CD4-positive, alpha-beta T cell treated with Interleukin-6 for 4 hours (primary cell): ENCODE measurements around the gene OR2T6.
"Not testable (repeated sequence)": the region's sequence is repeated elsewhere in the genome, so short reads cannot be mapped to it uniquely, and the experiment has no call there.

Experiments
- DNase-seq: peaks from one replicate; pipeline ENCODE4 v3.0.0-alpha.2; 2020; ENCODE audit warnings: mixed read lengths

Gene OR2T6

DNA sequence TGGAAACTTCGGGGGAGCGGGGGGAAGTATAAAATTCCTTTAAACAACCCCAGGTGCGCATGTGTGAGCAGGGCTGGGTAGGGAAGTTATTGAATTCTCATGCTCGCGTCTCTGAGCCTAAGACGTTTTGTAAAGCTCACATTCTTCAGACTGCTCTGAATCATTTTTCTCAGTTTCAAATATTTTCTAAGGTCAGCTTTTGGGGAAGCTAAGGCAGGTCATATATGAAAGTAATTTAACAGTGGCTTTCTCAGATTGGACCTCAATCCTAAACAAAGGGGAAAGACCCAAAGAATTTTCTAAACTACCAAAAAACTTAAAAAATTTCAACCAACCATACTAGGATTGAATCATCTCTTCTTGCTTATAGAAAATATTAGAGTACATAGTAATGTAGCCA, 59.4 kb downstream of the OR2T6 start:
- not testable (repeated sequence) for DNase-seq

- not testable (repeated sequence) for DNase-seq
Observed at GRCh38 chr1:248436303-248436702, 60.8 kb downstream of the OR2T6 start.

GRCh38 chr1:248438668-248439067, 63.1 kb downstream of the OR2T6 start:
- DNase-seq = not testable (repeated sequence)

GRCh38 chr1:248439283-248439682, 63.7 kb downstream of the OR2T6 start:
- not testable (repeated sequence) for DNase-seq
